K562 (cell line): ENCODE measurements around the gene ZNF665. TPM values are rescaled to one million over a fixed set of nuclear protein-coding genes. Genes with fewer than 3 reads are reported as not detected.
A peak's percentile ranks its signal among the peaks of the same experiment; 100 is the strongest.

Source experiments
- BRF1 ChIP-seq: IDR thresholded peaks from 3 replicates; pipeline ENCODE4 v1.6.1; 2011; ENCODE audit warnings: borderline replicate concordance, mild to moderate bottlenecking; ENCODE audit not compliant: insufficient read length; ENCODE audit errors: extremely low read depth
- EHMT2 ChIP-seq: fragments of 450-650 bp; IDR thresholded peaks from 2 replicates; pipeline ENCODE4 v1.6.1; 2018; ENCODE audit warnings: antibody characterized with exemption
- FOXK1 ChIP-seq: sonication (generic); formaldehyde crosslinking; IDR thresholded peaks from 2 replicates; pipeline ENCODE4 v1.8.0; 2022; ENCODE audit warnings: missing genetic modification reagents, mild to moderate bottlenecking, borderline replicate concordance
- GTF2F1 ChIP-seq: IDR thresholded peaks from 2 replicates; pipeline ENCODE4 v1.6.1; 2011; ENCODE audit warnings: low read depth, low read length, improper control_type of control experiment
- NR2C2 ChIP-seq, 2 experiments: fragments of 200-800 bp in 1 of 2; sonication (Bioruptor generic) in 1 of 2; sonication (generic) in 1 of 2; formaldehyde crosslinking in 1 of 2; IDR thresholded peaks; 2 replicates each; pipeline versions ENCODE4 v1.6.1 to v1.8.0; 2016 to 2022; ENCODE audit warnings: mild to moderate bottlenecking in 1 of 2, missing compliant biosample characterization in 1 of 2, missing genetic modification characterization in 1 of 2, missing genetic modification reagents in 1 of 2
- OTX1 ChIP-seq: fragments of 450-650 bp; formaldehyde crosslinking; IDR thresholded peaks from 2 replicates; pipeline ENCODE4 v1.4.0; 2022; ENCODE audit warnings: mild to moderate bottlenecking
- POLR2H ChIP-seq: IDR thresholded peaks from 2 replicates; pipeline ENCODE4 v1.6.1; 2016; ENCODE audit warnings: missing genetic modification characterization, low read depth, mild to moderate bottlenecking, control low read depth, missing compliant biosample characterization, moderate library complexity
- POU5F1 ChIP-seq: fragments of 150-350 bp; IDR thresholded peaks from 2 replicates; pipeline ENCODE4 v1.6.1; 2014; ENCODE audit warnings: borderline replicate concordance, low read length, low read depth, mild to moderate bottlenecking; ENCODE audit not compliant: partially characterized antibody
- RBM39 ChIP-seq: fragments of 200-400 bp; formaldehyde crosslinking; optimal IDR thresholded peaks from 2 replicates; pipeline ENCODE3; 2018; ENCODE audit warnings: low read depth, low read length
- SUPT5H ChIP-seq: fragments of 450-650 bp; IDR thresholded peaks from 2 replicates; pipeline ENCODE4 v1.6.1; 2016
- WHSC1 ChIP-seq: IDR thresholded peaks from one replicate; pipeline ENCODE4 v1.6.1; 2012; ENCODE audit warnings: low read length, control low read depth, inconsistent platforms
- YY1 ChIP-seq, 3 experiments: IDR thresholded peaks; 2 replicates each; pipeline ENCODE4 v1.6.1; 2011; ENCODE audit warnings: low read length in 2 of 3, mild to moderate bottlenecking in 2 of 3, moderate library complexity in 2 of 3, borderline replicate concordance in 1 of 3, control low read depth in 1 of 3, low read depth in 1 of 3; ENCODE audit not compliant: insufficient read depth in 3 of 3, insufficient replicate concordance in 2 of 3, control insufficient read depth in 1 of 3, insufficient read length in 1 of 3; ENCODE audit errors: extremely low read depth in 1 of 3
- ZNF41 ChIP-seq: fragments of 250-450 bp; sonication (Bioruptor Pico); conservative IDR thresholded peaks from 2 replicates; pipeline ENCODE4 v1.4.0; 2020; ENCODE audit warnings: mild to moderate bottlenecking
- ZNF75A ChIP-seq: fragments of 450-650 bp; formaldehyde crosslinking; IDR thresholded peaks from 2 replicates; pipeline ENCODE4 v1.4.0; 2020; ENCODE audit warnings: mild to moderate bottlenecking
- ZNF764 ChIP-seq: fragments of 250-450 bp; sonication (Bioruptor Pico); IDR thresholded peaks from 2 replicates; pipeline ENCODE4 v1.4.0; 2020; ENCODE audit warnings: low read depth, mild to moderate bottlenecking, moderate library complexity
- polyA plus RNA-seq, 8 experiments: library from polyadenylated mRNA; depleted of rRNA in 4 of 8; stranded (reverse) in 5 of 8; unstranded in 3 of 8; fragments of >200 nt; fragmentation: Nextera tagmentation in 2 of 8; fragmentation: Illumina TruSeq in 1 of 8; extraction: Ambion mirVana in 2 of 8; extraction: Trizol in 1 of 8; gene quantifications; 2 replicates each; pipeline versions ENCODE4 v1.2.1 to v1.2.3, GENCODE V29; 2011 to 2014; ENCODE audit warnings: inconsistent platforms in 1 of 8, missing spikeins in 1 of 8
- total RNA-seq, 7 experiments: library from RNA; depleted of rRNA in 6 of 7; stranded (reverse); fragments of >200 nt in 6 of 7; fragmentation: Illumina TruSeq in 2 of 7; extraction: Trizol in 2 of 7; gene quantifications; 2 replicates each; pipeline versions ENCODE4 v1.2.1 to v1.2.3, GENCODE V29; 2011 to 2021; ENCODE audit warnings: low replicate concordance in 1 of 7
- TF ChIP-seq, protein P1 (sequence below): fragments of 450-650 bp; formaldehyde crosslinking; IDR thresholded peaks from 2 replicates; pipeline ENCODE4 v1.4.0; 2020; ENCODE audit warnings: mild to moderate bottlenecking, moderate library complexity
- TF ChIP-seq, protein P2 (sequence below), 2 experiments: fragments of 450-650 bp; IDR thresholded peaks; 2 replicates each; pipeline ENCODE4 v1.6.1; 2016
- TF ChIP-seq, protein P3 (sequence below): fragments of 250-450 bp; sonication (Bioruptor Pico); IDR thresholded peaks from 2 replicates; pipeline ENCODE4 v1.5.0; 2021
- TF ChIP-seq, protein P4 (sequence below): fragments of 450-650 bp; IDR thresholded peaks from 2 replicates; pipeline ENCODE4 v1.7.0; 2016; ENCODE audit warnings: borderline replicate concordance

ZNF665 gene
- total and polyA plus RNA-seq, 9 of the 15 experiments (the other 6 are each of a cell fraction or from before 2014, with no cell fraction given) = 1.9 to 7.6 (median 2.8) TPM

DNA sequence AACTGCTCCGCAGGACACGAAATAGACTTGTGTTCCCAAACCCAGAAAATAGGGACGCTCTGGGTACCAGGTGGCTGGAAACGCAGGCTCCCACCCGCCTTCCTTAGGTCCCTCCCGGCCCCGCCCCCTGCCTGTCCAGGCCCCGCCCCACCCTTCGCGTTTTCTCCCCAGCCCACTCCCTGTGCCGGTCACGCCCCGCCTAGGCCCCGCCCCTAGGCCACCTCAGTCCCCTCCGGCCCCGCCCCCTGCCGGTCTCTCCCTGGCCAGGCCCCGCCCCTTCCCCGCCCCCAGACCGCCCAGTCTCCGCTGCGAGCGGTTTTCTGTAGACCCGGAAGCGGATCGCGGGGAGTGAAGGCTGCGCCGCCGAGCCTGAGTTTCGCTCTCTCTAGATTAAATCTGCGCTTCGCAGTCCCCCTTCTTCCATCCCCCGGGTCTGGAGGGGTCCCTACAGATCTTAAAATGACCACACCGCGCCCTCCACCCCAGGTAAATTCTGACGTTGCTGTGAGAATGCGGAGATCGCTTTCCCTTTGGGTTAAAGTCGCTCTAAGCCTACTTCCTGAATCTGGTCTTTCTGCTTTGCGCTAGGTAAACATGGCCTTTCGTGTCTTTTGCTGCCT lies 3.7 kb upstream of the ZNF665 start (continued):
- TF ChIP-seq, protein P1, sequence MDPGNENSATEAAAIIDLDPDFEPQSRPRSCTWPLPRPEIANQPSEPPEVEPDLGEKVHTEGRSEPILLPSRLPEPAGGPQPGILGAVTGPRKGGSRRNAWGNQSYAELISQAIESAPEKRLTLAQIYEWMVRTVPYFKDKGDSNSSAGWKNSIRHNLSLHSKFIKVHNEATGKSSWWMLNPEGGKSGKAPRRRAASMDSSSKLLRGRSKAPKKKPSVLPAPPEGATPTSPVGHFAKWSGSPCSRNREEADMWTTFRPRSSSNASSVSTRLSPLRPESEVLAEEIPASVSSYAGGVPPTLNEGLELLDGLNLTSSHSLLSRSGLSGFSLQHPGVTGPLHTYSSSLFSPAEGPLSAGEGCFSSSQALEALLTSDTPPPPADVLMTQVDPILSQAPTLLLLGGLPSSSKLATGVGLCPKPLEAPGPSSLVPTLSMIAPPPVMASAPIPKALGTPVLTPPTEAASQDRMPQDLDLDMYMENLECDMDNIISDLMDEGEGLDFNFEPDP = no peak
- TF ChIP-seq YY1 (IDR thresholded peaks at IDR 0.05; ENCODE audit: borderline replicate concordance in 1 of 3, control insufficient read depth in 1 of 3, extremely low read depth in 1 of 3, insufficient read depth in 3 of 3, insufficient read length in 1 of 3, insufficient replicate concordance in 2 of 3, low read depth in 1 of 3, low read length in 2 of 3) = no peak
- no peak for TF ChIP-seq FOXK1 (CRISPR knock-in tag)
- no peak for TF ChIP-seq BRF1
- TF ChIP-seq ZNF75A (CRISPR knock-in tag) = no peak
- no peak for TF ChIP-seq RBM39
- no peak for TF ChIP-seq ZNF764 (CRISPR knock-in tag)
- no peak for TF ChIP-seq EHMT2
- no peak for TF ChIP-seq OTX1
- no peak for TF ChIP-seq POU5F1
- TF ChIP-seq, protein P2, sequence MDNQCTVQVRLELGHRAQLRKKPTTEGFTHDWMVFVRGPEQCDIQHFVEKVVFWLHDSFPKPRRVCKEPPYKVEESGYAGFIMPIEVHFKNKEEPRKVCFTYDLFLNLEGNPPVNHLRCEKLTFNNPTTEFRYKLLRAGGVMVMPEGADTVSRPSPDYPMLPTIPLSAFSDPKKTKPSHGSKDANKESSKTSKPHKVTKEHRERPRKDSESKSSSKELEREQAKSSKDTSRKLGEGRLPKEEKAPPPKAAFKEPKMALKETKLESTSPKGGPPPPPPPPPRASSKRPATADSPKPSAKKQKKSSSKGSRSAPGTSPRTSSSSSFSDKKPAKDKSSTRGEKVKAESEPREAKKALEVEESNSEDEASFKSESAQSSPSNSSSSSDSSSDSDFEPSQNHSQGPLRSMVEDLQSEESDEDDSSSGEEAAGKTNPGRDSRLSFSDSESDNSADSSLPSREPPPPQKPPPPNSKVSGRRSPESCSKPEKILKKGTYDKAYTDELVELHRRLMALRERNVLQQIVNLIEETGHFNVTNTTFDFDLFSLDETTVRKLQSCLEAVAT (IDR thresholded peaks at IDR 0.05) = no peak
- TF ChIP-seq POLR2H (tag) = peak; percentile 35; the same call in 1 of the 2 replicates
- TF ChIP-seq ZNF41 (CRISPR knock-in tag) = no peak
- TF ChIP-seq, protein P3, sequence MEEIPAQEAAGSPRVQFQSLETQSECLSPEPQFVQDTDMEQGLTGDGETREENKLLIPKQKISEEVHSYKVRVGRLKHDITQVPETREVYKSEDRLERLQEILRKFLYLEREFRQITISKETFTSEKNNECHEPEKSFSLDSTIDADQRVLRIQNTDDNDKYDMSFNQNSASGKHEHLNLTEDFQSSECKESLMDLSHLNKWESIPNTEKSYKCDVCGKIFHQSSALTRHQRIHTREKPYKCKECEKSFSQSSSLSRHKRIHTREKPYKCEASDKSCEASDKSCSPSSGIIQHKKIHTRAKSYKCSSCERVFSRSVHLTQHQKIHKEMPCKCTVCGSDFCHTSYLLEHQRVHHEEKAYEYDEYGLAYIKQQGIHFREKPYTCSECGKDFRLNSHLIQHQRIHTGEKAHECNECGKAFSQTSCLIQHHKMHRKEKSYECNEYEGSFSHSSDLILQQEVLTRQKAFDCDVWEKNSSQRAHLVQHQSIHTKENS = no peak
- TF ChIP-seq SUPT5H = peak; percentile 46; the same call in 1 of the 2 replicates
- TF ChIP-seq, protein P4, sequence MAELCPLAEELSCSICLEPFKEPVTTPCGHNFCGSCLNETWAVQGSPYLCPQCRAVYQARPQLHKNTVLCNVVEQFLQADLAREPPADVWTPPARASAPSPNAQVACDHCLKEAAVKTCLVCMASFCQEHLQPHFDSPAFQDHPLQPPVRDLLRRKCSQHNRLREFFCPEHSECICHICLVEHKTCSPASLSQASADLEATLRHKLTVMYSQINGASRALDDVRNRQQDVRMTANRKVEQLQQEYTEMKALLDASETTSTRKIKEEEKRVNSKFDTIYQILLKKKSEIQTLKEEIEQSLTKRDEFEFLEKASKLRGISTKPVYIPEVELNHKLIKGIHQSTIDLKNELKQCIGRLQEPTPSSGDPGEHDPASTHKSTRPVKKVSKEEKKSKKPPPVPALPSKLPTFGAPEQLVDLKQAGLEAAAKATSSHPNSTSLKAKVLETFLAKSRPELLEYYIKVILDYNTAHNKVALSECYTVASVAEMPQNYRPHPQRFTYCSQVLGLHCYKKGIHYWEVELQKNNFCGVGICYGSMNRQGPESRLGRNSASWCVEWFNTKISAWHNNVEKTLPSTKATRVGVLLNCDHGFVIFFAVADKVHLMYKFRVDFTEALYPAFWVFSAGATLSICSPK = no peak
- TF ChIP-seq WHSC1 = no peak
- TF ChIP-seq NR2C2 (CRISPR knock-in tag; IDR thresholded peaks at IDR 0.05) = no peak
- peak; percentile 75 for TF ChIP-seq NR2C2 (tag; IDR thresholded peaks at IDR 0.05)
- TF ChIP-seq GTF2F1 = no peak
